DOHH2 (cell line): ENCODE measurements around the gene CCDC158.

Experiments used
- H3F3A ChIP-seq: fragments of 200-600 bp; sonication (generic), shearing (Covaris generic); 2 replicates; pipeline ENCODE4 v1.6.0; 2016; ENCODE audit warnings: antibody characterized with exemption, mild to moderate bottlenecking; ENCODE audit not compliant: control insufficient read depth, insufficient read depth
- H3K27ac ChIP-seq: fragments of 200-600 bp; sonication (generic); 2 replicates; pipeline ENCODE4 v1.5.1; 2014; ENCODE audit warnings: low read depth, mild to moderate bottlenecking, low read length, moderate library complexity
- H3K27me3 ChIP-seq: fragments of 200-600 bp; sonication (generic); 2 replicates; pipeline ENCODE4 v1.6.1; 2014; ENCODE audit warnings: mild to moderate bottlenecking, low read length, mixed read lengths; ENCODE audit not compliant: control insufficient read depth
- H3K36me3 ChIP-seq: fragments of 200-600 bp; sonication (generic); 2 replicates; pipeline ENCODE4 v1.6.1; 2014; ENCODE audit warnings: mild to moderate bottlenecking, low read length, moderate library complexity, mixed read lengths; ENCODE audit not compliant: control insufficient read depth
- H3K4me1 ChIP-seq: fragments of 200-600 bp; sonication (generic); 2 replicates; pipeline ENCODE4 v1.6.1; 2014; ENCODE audit warnings: mild to moderate bottlenecking, low read length, mixed read lengths; ENCODE audit not compliant: control insufficient read depth
- H3K4me2 ChIP-seq: fragments of 200-600 bp; sonication (generic); 2 replicates; pipeline ENCODE4 v1.6.0; 2014; ENCODE audit warnings: mild to moderate bottlenecking, low read length, moderate library complexity
- H3K4me3 ChIP-seq: fragments of 200-600 bp; sonication (generic); 2 replicates; pipeline ENCODE4 v1.5.1; 2014; ENCODE audit warnings: mild to moderate bottlenecking, low read length, mixed read lengths
- H3K79me2 ChIP-seq: fragments of 200-600 bp; sonication (generic); 2 replicates; pipeline ENCODE4 v1.6.1; 2014; ENCODE audit warnings: mild to moderate bottlenecking, low read length, mixed read lengths; ENCODE audit not compliant: control insufficient read depth
- H3K9me2 ChIP-seq: fragments of 200-600 bp; sonication (generic); replicated peaks from 2 replicates; pipeline ENCODE4 v1.6.1; 2014; ENCODE audit warnings: mild to moderate bottlenecking, low read length, mixed read lengths; ENCODE audit not compliant: control insufficient read depth
- H3K9me3 ChIP-seq: fragments of 200-600 bp; sonication (generic); 2 replicates; pipeline ENCODE4 v1.6.1; 2014; ENCODE audit warnings: antibody characterized with exemption, low read length, mixed read lengths; ENCODE audit not compliant: control insufficient read depth, insufficient read depth
- H4K20me1 ChIP-seq: fragments of 200-600 bp; sonication (generic); 2 replicates; pipeline ENCODE4 v1.6.0; 2014; ENCODE audit warnings: low read depth, mild to moderate bottlenecking, antibody characterized with exemption, low read length, moderate library complexity; ENCODE audit not compliant: control insufficient read depth, insufficient read depth
- EZH2phosphoT487 ChIP-seq: fragments of 200-600 bp; sonication (generic); IDR thresholded peaks from 2 replicates; pipeline ENCODE4 v1.6.1; 2017; ENCODE audit warnings: borderline replicate concordance, mild to moderate bottlenecking, antibody characterized with exemption, low read length, moderate library complexity, mixed read lengths
- TF ChIP-seq, protein P1 (sequence below): fragments of 200-600 bp; sonication (generic); IDR thresholded peaks from one replicate; pipeline ENCODE4 v1.5.1; 2014; ENCODE audit warnings: antibody characterized with exemption, mild to moderate bottlenecking, low read depth, low read length; ENCODE audit not compliant: poor library complexity, severe bottlenecking

The CCDC158 gene

GRCh38 chr4:76406081-76406480 lies 14.9 kb downstream of the CCDC158 start:
- no peak for TF ChIP-seq EZH2phosphoT487
- TF ChIP-seq, protein P1, sequence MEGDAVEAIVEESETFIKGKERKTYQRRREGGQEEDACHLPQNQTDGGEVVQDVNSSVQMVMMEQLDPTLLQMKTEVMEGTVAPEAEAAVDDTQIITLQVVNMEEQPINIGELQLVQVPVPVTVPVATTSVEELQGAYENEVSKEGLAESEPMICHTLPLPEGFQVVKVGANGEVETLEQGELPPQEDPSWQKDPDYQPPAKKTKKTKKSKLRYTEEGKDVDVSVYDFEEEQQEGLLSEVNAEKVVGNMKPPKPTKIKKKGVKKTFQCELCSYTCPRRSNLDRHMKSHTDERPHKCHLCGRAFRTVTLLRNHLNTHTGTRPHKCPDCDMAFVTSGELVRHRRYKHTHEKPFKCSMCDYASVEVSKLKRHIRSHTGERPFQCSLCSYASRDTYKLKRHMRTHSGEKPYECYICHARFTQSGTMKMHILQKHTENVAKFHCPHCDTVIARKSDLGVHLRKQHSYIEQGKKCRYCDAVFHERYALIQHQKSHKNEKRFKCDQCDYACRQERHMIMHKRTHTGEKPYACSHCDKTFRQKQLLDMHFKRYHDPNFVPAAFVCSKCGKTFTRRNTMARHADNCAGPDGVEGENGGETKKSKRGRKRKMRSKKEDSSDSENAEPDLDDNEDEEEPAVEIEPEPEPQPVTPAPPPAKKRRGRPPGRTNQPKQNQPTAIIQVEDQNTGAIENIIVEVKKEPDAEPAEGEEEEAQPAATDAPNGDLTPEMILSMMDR = no peak
- no peaks in the 10 kb centered on the region for H4K20me1 ChIP-seq
- no peaks in the 10 kb centered on the region for H3F3A ChIP-seq
- H3K36me3 ChIP-seq = no peaks in the 10 kb centered on the region
- no peaks in the 10 kb centered on the region for H3K79me2 ChIP-seq
- H3K27me3 ChIP-seq = peaks cover 4% of the 10 kb centered on the region; the same call in 1 of the 2 replicates
- no peaks in the 10 kb centered on the region for H3K4me1 ChIP-seq
- H3K4me3 ChIP-seq = no peak overlapping the region
- no peak overlapping the region for H3K27ac ChIP-seq
- H3K9me3 ChIP-seq = no peaks in the 10 kb centered on the region
- no peaks in the 10 kb centered on the region for H3K9me2 ChIP-seq
- no peak overlapping the region for H3K4me2 ChIP-seq

DNA sequence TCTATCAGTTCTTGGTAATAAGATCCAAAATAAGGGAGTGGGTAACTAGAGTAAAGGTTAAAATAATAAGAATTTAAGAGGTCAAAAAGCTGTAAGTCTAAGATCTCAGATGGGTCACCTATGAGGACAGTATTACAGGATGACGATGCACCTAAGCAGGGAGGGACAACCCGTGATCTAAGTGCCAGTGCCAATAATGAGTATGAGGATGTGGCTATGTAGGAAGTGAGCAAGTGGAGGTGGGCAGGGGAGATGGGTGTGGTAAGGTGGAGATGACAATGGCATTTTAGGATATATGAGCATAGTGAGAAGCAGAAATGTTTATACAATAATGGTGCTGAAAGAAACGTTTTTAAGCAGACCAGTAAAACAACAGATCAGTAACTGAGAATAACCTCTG lies 19.3 kb downstream of the CCDC158 start:
- H3K36me3 ChIP-seq = no peaks in the 10 kb centered on the region
- peaks cover 4% of the 10 kb centered on the region; the same call in 1 of the 2 replicates for H3K27me3 ChIP-seq
- no peaks in the 10 kb centered on the region for H3K9me2 ChIP-seq
- no peaks in the 10 kb centered on the region for H4K20me1 ChIP-seq
- no peak overlapping the region for H3K27ac ChIP-seq
- no peaks in the 10 kb centered on the region for H3K9me3 ChIP-seq
- H3K4me2 ChIP-seq = no peak overlapping the region
- no peaks in the 10 kb centered on the region for H3K79me2 ChIP-seq
- H3K4me1 ChIP-seq = no peaks in the 10 kb centered on the region
- no peaks in the 10 kb centered on the region for H3F3A ChIP-seq
- H3K4me3 ChIP-seq = no peak overlapping the region
- no peak for TF ChIP-seq EZH2phosphoT487
- TF ChIP-seq, protein P1 = no peak

DNA sequence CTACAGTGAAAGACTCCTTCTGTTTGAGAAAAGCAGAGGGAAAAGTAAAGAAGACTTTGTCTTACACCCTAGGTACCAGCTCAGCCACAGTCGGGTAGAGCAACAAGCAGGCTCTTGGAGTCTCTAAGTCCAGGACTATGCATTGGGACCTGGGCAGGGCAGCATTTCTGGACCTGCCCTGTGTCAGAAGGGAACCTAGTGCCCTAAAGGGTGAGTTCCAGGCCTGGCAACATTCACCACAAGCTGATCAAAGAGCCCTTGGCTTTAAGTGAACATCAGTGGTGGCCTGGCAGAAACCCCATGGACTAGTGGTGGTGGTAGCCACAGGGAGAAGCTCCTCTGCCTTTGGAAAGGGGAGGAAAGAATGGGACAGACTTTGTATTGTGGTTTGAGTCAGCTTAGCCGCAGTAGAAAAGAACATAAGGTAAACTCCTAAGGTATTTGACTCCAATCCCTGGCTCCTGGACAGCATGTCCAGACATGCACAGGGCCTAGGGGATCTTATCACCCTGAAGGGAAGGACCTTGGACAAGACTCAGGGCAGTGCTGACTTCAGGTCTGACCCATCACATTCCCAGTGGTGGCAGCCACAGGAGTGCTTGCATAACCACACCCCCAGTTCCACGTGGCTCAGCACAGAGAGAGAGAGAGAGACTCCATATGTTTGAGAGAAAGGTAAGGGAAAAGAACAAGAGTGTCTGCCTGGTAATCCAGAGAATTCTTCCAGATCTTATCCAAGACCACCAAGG lies 32.6 kb downstream of the CCDC158 start:
- no peak overlapping the region for H3K4me3 ChIP-seq
- no peaks in the 10 kb centered on the region for H3K27me3 ChIP-seq
- no peaks in the 10 kb centered on the region for H4K20me1 ChIP-seq
- H3K9me3 ChIP-seq = no peaks in the 10 kb centered on the region; the same call in 1 of the 2 replicates
- no peaks in the 10 kb centered on the region for H3K36me3 ChIP-seq
- TF ChIP-seq, protein P1 = no peak
- TF ChIP-seq EZH2phosphoT487 = no peak
- H3K4me1 ChIP-seq = no peaks in the 10 kb centered on the region
- no peak overlapping the region for H3K27ac ChIP-seq
- H3K4me2 ChIP-seq = no peak overlapping the region
- no peaks in the 10 kb centered on the region for H3F3A ChIP-seq
- H3K9me2 ChIP-seq = no peaks in the 10 kb centered on the region
- H3K79me2 ChIP-seq = no peaks in the 10 kb centered on the region
